Thyroid gland (tissue), 4 donors: ENCODE data around the gene INSM1.

Experiments
- CTCF ChIP-seq, 6 experiments: fragments of 200-600 bp in 3 of 6; fragments of 450-650 bp in 3 of 6; sonication (generic) in 3 of 6; IDR thresholded peaks; one replicate each; pipeline ENCODE4 v1.5.1; 2016 to 2019; ENCODE audit warnings: antibody characterized with exemption in 6 of 6, mild to moderate bottlenecking in 2 of 6, inconsistent platforms in 1 of 6, moderate library complexity in 1 of 6
- POLR2A ChIP-seq, 2 donors: fragments of 450-650 bp; IDR thresholded peaks; one replicate each; pipeline ENCODE4 v1.6.1; 2017; ENCODE audit warnings: antibody characterized with exemption in 2 of 2, mild to moderate bottlenecking in 2 of 2, moderate library complexity in 1 of 2

GRCh38 chr20:20360464-20360863, 7.4 kb upstream of the INSM1 start:
- TF ChIP-seq CTCF (IDR thresholded peaks at IDR 0.05) (peak; percentile 28 to 81 (median 70)), POLR2A (IDR thresholded peaks at IDR 0.05) (no peak)
